HepG2 (cell line): ENCODE results near the gene ACSS1.

ENCODE experiments used
- FOXA1 ChIP-seq, 2 experiments: fragments of 450-650 bp in 1 of 2; sonication (generic) in 1 of 2; formaldehyde crosslinking in 1 of 2; IDR thresholded peaks; 2 replicates each; pipeline versions ENCODE4 v1.4.0 to v1.6.1; 2016 to 2020; ENCODE audit warnings: missing genetic modification reagents in 1 of 2
- SP1 ChIP-seq, 2 experiments: fragments of 450-650 bp in 1 of 2; sonication (generic) in 1 of 2; formaldehyde crosslinking in 1 of 2; IDR thresholded peaks; 2 replicates each; pipeline versions ENCODE4 v1.4.0 to v1.6.1; 2016 to 2020; ENCODE audit warnings: missing genetic modification reagents in 1 of 2
- SP2 ChIP-seq: sonication (generic); formaldehyde crosslinking; IDR thresholded peaks from 2 replicates; pipeline ENCODE4 v1.5.1; 2020; ENCODE audit warnings: mild to moderate bottlenecking, missing genetic modification reagents
- TF ChIP-seq, protein P1 (sequence below), 2 experiments: IDR thresholded peaks; 2 replicates each; pipeline ENCODE4 v1.6.1; 2011 to 2012; ENCODE audit warnings: low read length in 2 of 2, borderline replicate concordance in 1 of 2, low read depth in 1 of 2, mild to moderate bottlenecking in 1 of 2, moderate library complexity in 1 of 2
- TF ChIP-seq, protein P2 (sequence below): sonication (generic); formaldehyde crosslinking; IDR thresholded peaks from 2 replicates; pipeline ENCODE4 v1.5.0; 2020; ENCODE audit warnings: mild to moderate bottlenecking, missing genetic modification reagents, moderate library complexity

DNA sequence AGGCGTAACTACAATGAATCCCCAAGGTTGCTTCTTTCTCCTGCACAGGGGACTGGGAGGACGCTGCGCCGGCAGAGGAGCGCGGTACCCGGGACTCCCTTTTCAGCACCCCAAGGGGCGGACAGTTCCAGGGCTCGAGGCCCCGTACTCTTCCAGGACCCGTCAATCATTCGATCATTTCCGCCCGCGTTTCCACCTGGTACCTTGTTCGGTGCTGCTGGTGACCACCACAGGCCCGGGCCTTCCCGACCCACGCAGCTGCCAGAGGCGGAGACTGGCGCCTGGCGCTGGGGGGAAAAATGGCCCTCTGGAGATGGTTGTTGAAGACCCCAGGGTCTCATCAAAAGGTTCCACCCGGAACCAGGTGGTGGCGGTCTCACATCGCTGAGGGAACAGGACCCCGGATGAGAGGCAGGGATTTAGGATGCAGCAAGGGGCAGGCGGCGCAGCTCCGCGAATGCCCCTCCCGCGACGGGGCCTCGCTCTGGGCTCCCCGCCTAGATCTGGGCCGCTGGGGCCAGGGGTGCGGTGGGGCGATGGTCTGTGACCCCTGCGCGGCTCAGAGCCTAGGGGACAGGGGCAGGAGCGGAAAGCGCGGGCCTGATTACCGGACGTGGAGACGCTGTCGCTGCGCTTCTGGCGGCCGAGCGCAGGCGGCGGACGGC, 23.3 kb upstream of the ACSS1 start:
- TF ChIP-seq, protein P1, sequence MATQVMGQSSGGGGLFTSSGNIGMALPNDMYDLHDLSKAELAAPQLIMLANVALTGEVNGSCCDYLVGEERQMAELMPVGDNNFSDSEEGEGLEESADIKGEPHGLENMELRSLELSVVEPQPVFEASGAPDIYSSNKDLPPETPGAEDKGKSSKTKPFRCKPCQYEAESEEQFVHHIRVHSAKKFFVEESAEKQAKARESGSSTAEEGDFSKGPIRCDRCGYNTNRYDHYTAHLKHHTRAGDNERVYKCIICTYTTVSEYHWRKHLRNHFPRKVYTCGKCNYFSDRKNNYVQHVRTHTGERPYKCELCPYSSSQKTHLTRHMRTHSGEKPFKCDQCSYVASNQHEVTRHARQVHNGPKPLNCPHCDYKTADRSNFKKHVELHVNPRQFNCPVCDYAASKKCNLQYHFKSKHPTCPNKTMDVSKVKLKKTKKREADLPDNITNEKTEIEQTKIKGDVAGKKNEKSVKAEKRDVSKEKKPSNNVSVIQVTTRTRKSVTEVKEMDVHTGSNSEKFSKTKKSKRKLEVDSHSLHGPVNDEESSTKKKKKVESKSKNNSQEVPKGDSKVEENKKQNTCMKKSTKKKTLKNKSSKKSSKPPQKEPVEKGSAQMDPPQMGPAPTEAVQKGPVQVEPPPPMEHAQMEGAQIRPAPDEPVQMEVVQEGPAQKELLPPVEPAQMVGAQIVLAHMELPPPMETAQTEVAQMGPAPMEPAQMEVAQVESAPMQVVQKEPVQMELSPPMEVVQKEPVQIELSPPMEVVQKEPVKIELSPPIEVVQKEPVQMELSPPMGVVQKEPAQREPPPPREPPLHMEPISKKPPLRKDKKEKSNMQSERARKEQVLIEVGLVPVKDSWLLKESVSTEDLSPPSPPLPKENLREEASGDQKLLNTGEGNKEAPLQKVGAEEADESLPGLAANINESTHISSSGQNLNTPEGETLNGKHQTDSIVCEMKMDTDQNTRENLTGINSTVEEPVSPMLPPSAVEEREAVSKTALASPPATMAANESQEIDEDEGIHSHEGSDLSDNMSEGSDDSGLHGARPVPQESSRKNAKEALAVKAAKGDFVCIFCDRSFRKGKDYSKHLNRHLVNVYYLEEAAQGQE (IDR thresholded peaks at IDR 0.05; ENCODE audit: borderline replicate concordance in 1 of 2, low read depth in 1 of 2, low read length in 2 of 2) = peak; percentile 87 to 97
- no peak for TF ChIP-seq SP1 (IDR thresholded peaks at IDR 0.05)
- no peak for TF ChIP-seq SP1 (CRISPR knock-in tag; IDR thresholded peaks at IDR 0.05)
- TF ChIP-seq FOXA1 (IDR thresholded peaks at IDR 0.05) = no peak
- no peak for TF ChIP-seq FOXA1 (CRISPR knock-in tag; IDR thresholded peaks at IDR 0.05)
- TF ChIP-seq, protein P2, sequence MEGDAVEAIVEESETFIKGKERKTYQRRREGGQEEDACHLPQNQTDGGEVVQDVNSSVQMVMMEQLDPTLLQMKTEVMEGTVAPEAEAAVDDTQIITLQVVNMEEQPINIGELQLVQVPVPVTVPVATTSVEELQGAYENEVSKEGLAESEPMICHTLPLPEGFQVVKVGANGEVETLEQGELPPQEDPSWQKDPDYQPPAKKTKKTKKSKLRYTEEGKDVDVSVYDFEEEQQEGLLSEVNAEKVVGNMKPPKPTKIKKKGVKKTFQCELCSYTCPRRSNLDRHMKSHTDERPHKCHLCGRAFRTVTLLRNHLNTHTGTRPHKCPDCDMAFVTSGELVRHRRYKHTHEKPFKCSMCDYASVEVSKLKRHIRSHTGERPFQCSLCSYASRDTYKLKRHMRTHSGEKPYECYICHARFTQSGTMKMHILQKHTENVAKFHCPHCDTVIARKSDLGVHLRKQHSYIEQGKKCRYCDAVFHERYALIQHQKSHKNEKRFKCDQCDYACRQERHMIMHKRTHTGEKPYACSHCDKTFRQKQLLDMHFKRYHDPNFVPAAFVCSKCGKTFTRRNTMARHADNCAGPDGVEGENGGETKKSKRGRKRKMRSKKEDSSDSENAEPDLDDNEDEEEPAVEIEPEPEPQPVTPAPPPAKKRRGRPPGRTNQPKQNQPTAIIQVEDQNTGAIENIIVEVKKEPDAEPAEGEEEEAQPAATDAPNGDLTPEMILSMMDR (CRISPR knock-in tag) = 0 out of 2 replicates have a peak, but pooled peaks have one; percentile 37
- peak; percentile 41; the same call in 1 of the 2 replicates for TF ChIP-seq SP2 (CRISPR knock-in tag)
